ENCODE measurements around the gene CFAP77.

The CFAP77 gene

GRCh38 chr9:132516911-132517310 is 106.9 kb downstream of the CFAP77 start:
- no peak for DNase-seq (ENCODE audit: low read depth, low spot score)

- no peak for DNase-seq (ENCODE audit: low read depth, low spot score)
Measured at GRCh38 chr9:132517815-132518550, 108.0 kb downstream of the CFAP77 start.

GRCh38 chr9:132518626-132519025 is 108.6 kb downstream of the CFAP77 start:
- DNase-seq (ENCODE audit: low read depth, low spot score), result no peak

GRCh38 chr9:132519033-132519432 is 109.0 kb downstream of the CFAP77 start:
- DNase-seq (ENCODE audit: low read depth, low spot score), result no peak

GRCh38 chr9:132520612-132521011 is 110.6 kb downstream of the CFAP77 start:
- DNase-seq (ENCODE audit: low read depth, low spot score), result no peak

- DNase-seq (ENCODE audit: low read depth, low spot score), result no peak
Measured at GRCh38 chr9:132525308-132526023, 115.5 kb downstream of the CFAP77 start.

GRCh38 chr9:132531195-132531594 is 121.2 kb downstream of the CFAP77 start:
- DNase-seq (ENCODE audit: low read depth, low spot score), result no peak

- DNase-seq (ENCODE audit: low read depth, low spot score), result no peak
Measured at GRCh38 chr9:132531710-132532570, 121.9 kb downstream of the CFAP77 start.

GRCh38 chr9:132534832-132535231 is 124.8 kb downstream of the CFAP77 start:
- DNase-seq (ENCODE audit: low read depth, low spot score), result no peak

- DNase-seq (ENCODE audit: low read depth, low spot score), result no peak
Measured at GRCh38 chr9:132536124-132536523, 126.1 kb downstream of the CFAP77 start.

GRCh38 chr9:132537352-132537751 is 127.3 kb downstream of the CFAP77 start:
- no peak for DNase-seq (ENCODE audit: low read depth, low spot score)

- no peak for DNase-seq (ENCODE audit: low read depth, low spot score)
Measured at GRCh38 chr9:132538071-132538470, 128.1 kb downstream of the CFAP77 start.

- DNase-seq (ENCODE audit: low read depth, low spot score), result no peak
Measured at GRCh38 chr9:132539096-132539495, 129.1 kb downstream of the CFAP77 start.

GRCh38 chr9:132541051-132541450 is 131.0 kb downstream of the CFAP77 start:
- DNase-seq (ENCODE audit: low read depth, low spot score), result no peak

GRCh38 chr9:132541870-132542830 is 132.1 kb downstream of the CFAP77 start:
- no peak for DNase-seq (ENCODE audit: low read depth, low spot score)

- no peak for DNase-seq (ENCODE audit: low read depth, low spot score)
Measured at GRCh38 chr9:132543251-132543650, 133.2 kb downstream of the CFAP77 start.

GRCh38 chr9:132543960-132544359 is 133.9 kb downstream of the CFAP77 start:
- DNase-seq (ENCODE audit: low read depth, low spot score), result no peak

GRCh38 chr9:132545578-132545977 is 135.6 kb downstream of the CFAP77 start:
- DNase-seq (ENCODE audit: low read depth, low spot score), result no peak

- peak; percentile 72 for DNase-seq (ENCODE audit: low read depth, low spot score)
Measured at GRCh38 chr9:132546148-132547051, 136.4 kb downstream of the CFAP77 start.

- DNase-seq (ENCODE audit: low read depth, low spot score), result no peak
Measured at GRCh38 chr9:132547052-132547431, 137.0 kb downstream of the CFAP77 start.

Measured in astrocyte of the hippocampus (primary cell).